ENCODE measurements around the gene RNF186. TPM values are rescaled to one million over a fixed set of nuclear protein-coding genes. Genes with fewer than 3 reads are reported as not detected.

RNF186 gene
- total RNA-seq, 4 donors from 2014 or later, result 0.24 TPM; not detected in 3

GRCh38 chr1:19770436-19771190 lies 44.5 kb downstream of the RNF186 start:
- Histone ChIP-seq H3K9me3 (no peaks in the 10 kb centered on the region), H3K36me3 (no peaks in the 10 kb centered on the region), H3K27me3 (no peaks in the 10 kb centered on the region), H3K4me1 (no peaks in the 10 kb centered on the region), H3K27ac (no peak overlapping the region), H3K4me3 (no peak overlapping the region)
- ATAC-seq, result no peak
- no peak for TF ChIP-seq POLR2A (IDR thresholded peaks at IDR 0.05)
- TF ChIP-seq, protein P1, sequence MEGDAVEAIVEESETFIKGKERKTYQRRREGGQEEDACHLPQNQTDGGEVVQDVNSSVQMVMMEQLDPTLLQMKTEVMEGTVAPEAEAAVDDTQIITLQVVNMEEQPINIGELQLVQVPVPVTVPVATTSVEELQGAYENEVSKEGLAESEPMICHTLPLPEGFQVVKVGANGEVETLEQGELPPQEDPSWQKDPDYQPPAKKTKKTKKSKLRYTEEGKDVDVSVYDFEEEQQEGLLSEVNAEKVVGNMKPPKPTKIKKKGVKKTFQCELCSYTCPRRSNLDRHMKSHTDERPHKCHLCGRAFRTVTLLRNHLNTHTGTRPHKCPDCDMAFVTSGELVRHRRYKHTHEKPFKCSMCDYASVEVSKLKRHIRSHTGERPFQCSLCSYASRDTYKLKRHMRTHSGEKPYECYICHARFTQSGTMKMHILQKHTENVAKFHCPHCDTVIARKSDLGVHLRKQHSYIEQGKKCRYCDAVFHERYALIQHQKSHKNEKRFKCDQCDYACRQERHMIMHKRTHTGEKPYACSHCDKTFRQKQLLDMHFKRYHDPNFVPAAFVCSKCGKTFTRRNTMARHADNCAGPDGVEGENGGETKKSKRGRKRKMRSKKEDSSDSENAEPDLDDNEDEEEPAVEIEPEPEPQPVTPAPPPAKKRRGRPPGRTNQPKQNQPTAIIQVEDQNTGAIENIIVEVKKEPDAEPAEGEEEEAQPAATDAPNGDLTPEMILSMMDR (IDR thresholded peaks at IDR 0.05 in 4 of 5, conservative IDR thresholded peaks at IDR 0.05 in 1 of 5), result no peak
- intact Hi-C loops (cut with DNase I; ENCODE audit: low total_unique reads), result no loop called here
- no peak for DNase-seq
- in situ Hi-C loops (cut with MboI; ENCODE audit: low sequenced_read_pairs in 4 of 4), result no loop called here

DNA sequence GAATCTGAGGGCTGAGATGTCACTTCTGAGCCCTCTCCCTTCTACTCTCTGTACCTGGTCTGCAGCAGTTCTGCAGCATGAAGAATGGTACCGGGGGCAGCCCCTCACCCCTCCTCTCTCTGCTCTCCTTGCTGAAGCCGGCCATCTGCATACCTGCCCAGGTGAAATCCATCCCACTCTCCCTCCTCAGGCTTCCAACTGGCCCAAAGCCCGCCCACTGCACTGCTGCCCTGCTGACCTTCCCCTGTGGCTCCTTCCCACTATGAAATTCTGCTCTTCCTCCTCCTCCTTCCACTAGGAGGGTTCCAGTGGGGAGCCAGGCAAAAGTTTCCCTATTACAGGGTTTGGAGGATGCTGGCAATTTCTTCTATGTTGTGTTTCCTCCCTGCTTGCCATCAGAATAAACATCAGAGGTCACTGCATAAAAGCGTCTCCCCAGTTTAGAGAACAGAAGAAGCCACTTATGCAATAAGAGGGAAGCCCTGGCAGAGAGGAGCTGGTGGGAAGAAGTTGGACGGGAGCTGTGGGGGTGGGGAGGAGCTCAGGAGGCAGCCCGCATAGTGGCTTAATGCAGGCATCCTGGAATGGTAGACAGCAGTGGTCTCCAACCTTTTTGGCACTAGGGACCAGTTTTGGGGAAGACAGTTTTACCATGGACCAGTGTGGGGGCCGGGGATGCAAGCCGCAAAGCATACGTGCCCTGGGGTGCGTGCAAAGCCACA lies 45.7 kb downstream of the RNF186 start:
- no peaks in the 10 kb centered on the region for H3K4me1 ChIP-seq
- DNase-seq, result no peak
- H3K9me3 ChIP-seq, result no peaks in the 10 kb centered on the region
- no peak for TF ChIP-seq POLR2A (IDR thresholded peaks at IDR 0.05)
- TF ChIP-seq, protein P1 (IDR thresholded peaks at IDR 0.05 in 4 of 5, conservative IDR thresholded peaks at IDR 0.05 in 1 of 5), result no peak
- no peak overlapping the region for H3K4me3 ChIP-seq
- in situ Hi-C loops (cut with MboI; ENCODE audit: low sequenced_read_pairs in 4 of 4) (no loop called here), intact Hi-C loops (cut with DNase I; ENCODE audit: low total_unique reads) (loop anchor here (5.0 kb wide), 1 partner anchor 43 kb away; no protein-coding TSS in a partner anchor)
- H3K36me3 ChIP-seq, result no peaks in the 10 kb centered on the region
- no peak for ATAC-seq
- H3K27ac ChIP-seq, result no peak overlapping the region
- H3K27me3 ChIP-seq, result no peaks in the 10 kb centered on the region

- no peaks in the 10 kb centered on the region for H3K27me3 ChIP-seq
- H3K4me1 ChIP-seq, result no peaks in the 10 kb centered on the region
- TF ChIP-seq POLR2A (IDR thresholded peaks at IDR 0.05), result no peak
- TF ChIP-seq, protein P1 (IDR thresholded peaks at IDR 0.05 in 4 of 5, conservative IDR thresholded peaks at IDR 0.05 in 1 of 5), result no peak
- in situ Hi-C loops (cut with MboI; ENCODE audit: low sequenced_read_pairs in 4 of 4), result no loop called here
- no peak overlapping the region for H3K27ac ChIP-seq
- ATAC-seq (no peak), DNase-seq (no peak)
- no peaks in the 10 kb centered on the region for H3K36me3 ChIP-seq
- no peaks in the 10 kb centered on the region for H3K9me3 ChIP-seq
- intact Hi-C loops (cut with DNase I; ENCODE audit: low total_unique reads), result loop anchor here (5.0 kb wide), 1 partner anchor 44 kb away; no protein-coding TSS in a partner anchor
- H3K4me3 ChIP-seq, result no peak overlapping the region
Measured at GRCh38 chr1:19768353-19769210, 46.5 kb downstream of the RNF186 start.

DNA sequence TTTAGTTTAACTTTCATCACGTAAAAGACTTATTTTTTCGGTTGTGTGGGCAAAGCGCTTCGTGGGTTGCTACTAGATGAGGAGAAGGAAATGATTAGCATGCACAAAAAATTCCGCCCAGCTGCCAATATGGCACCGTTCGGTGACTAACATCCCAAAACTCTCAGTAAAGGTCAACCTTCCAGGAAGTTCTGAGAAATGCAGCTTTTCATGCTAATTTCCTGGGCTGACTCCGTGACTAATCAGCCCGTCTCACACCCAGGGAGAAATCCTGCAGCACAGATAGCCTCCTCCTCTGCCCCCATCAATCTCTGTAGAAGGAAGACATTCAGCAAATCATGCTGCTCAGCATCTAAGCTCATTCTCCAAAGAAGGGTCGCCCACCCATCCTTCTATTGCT lies 49.5 kb downstream of the RNF186 start:
- Histone ChIP-seq H3K4me3 (no peak overlapping the region), H3K27me3 (no peaks in the 10 kb centered on the region), H3K9me3 (no peaks in the 10 kb centered on the region), H3K36me3 (no peaks in the 10 kb centered on the region), H3K4me1 (no peaks in the 10 kb centered on the region), H3K27ac (no peak overlapping the region)
- TF ChIP-seq, protein P1 (IDR thresholded peaks at IDR 0.05 in 4 of 5, conservative IDR thresholded peaks at IDR 0.05 in 1 of 5), result no peak
- TF ChIP-seq POLR2A (IDR thresholded peaks at IDR 0.05), result no peak
- in situ Hi-C loops (cut with MboI; ENCODE audit: low sequenced_read_pairs in 4 of 4), result no loop called here
- no peak for ATAC-seq
- intact Hi-C loops (cut with DNase I; ENCODE audit: low total_unique reads), result loop anchor here (5.0 kb wide), 1 partner anchor 47 kb away; no protein-coding TSS in a partner anchor
- DNase-seq, result no peak

Measured in gastrocnemius medialis (tissue), 4 donors.